Choroid plexus epithelial cell (primary cell): ENCODE data around the gene KRT16.
"Not testable (repeated sequence)": the region's sequence is repeated elsewhere in the genome, so short reads cannot be mapped to it uniquely, and the experiment has no call there.

Experiments used
- DNase-seq: peaks from one replicate; pipeline ENCODE4 v3.0.0-alpha.2; 2010; ENCODE audit warnings: low read depth
- H3K4me3 ChIP-seq: 2 replicates; pipeline ENCODE4 v1.5.1; 2011; ENCODE audit warnings: low read depth, mild to moderate bottlenecking, control low read depth, low read length, moderate library complexity
- TF ChIP-seq, protein P1 (sequence below): conservative IDR thresholded peaks from 2 replicates; pipeline ENCODE4 v1.5.1; 2011; ENCODE audit warnings: low read depth, mild to moderate bottlenecking, control low read depth, inconsistent platforms, low read length, moderate library complexity

The KRT16 gene

DNA sequence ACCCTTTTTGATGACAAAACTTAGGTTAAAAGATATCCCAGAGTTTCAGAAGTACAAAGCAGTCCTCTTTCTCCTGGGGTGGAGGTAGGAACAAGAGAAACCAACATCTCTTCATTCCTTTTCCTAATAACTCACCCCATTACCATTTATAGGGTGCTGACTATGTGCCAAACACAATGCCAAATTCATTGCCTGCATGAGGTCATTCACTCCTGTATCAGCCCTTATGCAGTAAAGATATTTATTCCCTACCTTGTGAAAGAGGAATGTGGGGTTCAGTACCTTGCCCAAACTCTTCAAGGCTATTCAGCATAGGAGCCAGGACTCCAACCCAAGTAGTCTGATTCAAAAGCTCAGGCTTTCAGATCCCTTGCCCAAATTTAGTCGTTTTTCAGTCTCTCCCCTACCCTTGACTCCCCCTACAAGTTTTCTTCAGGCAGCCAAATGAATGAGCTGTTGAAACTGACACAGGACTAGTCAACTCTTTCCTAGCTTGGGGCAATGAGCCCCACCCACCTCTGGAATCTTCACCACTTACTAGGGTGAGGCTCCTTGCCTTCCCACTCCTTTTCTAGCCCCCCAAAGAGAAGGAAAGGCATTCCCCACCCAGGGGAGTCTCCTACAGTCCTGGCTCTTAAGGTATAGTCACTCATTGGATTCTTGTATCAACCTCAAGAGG lies 31.7 kb downstream of the KRT16 start:
- H3K4me3 ChIP-seq: no peak overlapping the region
- DNase-seq: no peak
- TF ChIP-seq, protein P1, sequence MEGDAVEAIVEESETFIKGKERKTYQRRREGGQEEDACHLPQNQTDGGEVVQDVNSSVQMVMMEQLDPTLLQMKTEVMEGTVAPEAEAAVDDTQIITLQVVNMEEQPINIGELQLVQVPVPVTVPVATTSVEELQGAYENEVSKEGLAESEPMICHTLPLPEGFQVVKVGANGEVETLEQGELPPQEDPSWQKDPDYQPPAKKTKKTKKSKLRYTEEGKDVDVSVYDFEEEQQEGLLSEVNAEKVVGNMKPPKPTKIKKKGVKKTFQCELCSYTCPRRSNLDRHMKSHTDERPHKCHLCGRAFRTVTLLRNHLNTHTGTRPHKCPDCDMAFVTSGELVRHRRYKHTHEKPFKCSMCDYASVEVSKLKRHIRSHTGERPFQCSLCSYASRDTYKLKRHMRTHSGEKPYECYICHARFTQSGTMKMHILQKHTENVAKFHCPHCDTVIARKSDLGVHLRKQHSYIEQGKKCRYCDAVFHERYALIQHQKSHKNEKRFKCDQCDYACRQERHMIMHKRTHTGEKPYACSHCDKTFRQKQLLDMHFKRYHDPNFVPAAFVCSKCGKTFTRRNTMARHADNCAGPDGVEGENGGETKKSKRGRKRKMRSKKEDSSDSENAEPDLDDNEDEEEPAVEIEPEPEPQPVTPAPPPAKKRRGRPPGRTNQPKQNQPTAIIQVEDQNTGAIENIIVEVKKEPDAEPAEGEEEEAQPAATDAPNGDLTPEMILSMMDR: no peak

DNA sequence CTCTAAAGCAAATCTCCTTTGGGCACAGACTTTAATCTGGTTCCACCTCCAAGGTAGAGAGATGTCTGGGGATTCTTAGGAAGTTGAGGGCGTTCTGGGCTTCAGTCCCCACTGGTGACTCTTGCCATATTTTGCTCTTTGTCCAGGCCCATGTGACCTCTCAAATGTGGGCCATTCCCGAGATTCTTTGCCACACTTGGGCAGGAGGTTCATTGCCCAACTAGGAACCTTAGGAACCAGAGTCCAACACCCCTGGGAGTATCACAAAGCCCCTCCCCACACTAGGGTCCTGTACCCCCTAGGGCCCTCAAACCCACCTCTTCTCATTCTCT lies 32.4 kb downstream of the KRT16 start:
- TF ChIP-seq, protein P1: no peak
- H3K4me3 ChIP-seq: no peak overlapping the region
- DNase-seq: no peak

DNA sequence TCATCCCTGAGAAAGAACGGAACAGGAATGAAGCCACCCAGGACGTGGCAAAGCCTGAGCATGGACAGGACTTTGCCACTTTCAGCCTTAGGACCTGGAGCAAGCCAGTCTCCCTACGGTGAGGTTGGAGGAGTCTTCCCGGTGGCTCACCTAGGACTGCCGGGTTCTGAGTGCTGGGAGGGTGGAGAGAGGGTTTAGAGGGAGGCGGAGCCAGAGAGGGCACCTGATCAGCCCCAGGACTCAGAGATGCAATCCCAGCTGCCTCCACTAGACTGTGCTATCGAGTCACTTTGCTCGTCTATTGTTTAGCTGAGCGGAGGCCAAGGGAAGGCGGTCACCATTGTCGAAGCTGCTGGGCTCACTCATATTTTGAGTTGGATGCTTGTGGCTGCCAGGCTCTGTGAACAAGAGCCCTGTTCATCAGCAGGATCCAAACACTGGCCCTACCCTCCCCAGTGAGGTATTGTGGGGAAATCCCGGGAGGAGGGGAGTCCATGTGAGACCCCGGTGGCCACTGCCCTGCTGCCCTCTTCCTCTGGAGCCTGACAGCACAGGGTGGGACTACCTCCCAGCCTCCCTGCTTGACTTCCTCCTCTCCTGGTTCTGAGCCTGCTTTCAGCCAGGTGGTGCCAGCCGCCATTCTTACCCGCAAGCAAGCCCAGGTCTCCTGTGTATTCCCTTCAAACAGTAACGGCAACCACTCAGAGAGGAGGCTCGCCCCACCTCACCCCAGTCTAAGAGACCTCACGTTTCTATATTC lies 32.9 kb downstream of the KRT16 start:
- DNase-seq: peak; percentile 82
- TF ChIP-seq, protein P1: peak; percentile 94
- H3K4me3 ChIP-seq: no peak overlapping the region

DNA sequence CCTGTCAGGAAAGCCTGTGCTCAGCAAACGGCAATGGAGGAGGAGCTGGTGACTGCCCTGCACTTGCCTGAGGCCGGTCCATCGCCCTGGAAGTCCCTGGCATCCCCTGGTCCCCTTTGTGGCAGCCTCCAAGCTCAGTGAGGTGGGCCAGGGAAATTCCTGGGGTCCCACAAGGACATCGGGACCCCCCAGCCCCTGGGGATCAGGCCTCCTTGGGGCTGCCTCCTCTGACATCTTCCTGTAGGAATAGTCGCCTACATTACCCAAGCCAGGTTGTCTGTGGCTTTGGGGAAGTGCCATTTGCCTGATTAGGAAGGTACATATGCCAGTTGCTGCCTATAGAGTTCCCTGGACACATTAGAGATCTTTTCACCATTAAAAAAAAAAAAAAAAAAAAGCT lies 33.6 kb downstream of the KRT16 start:
- no peak for DNase-seq
- H3K4me3 ChIP-seq: no peak overlapping the region
- TF ChIP-seq, protein P1: no peak

DNA sequence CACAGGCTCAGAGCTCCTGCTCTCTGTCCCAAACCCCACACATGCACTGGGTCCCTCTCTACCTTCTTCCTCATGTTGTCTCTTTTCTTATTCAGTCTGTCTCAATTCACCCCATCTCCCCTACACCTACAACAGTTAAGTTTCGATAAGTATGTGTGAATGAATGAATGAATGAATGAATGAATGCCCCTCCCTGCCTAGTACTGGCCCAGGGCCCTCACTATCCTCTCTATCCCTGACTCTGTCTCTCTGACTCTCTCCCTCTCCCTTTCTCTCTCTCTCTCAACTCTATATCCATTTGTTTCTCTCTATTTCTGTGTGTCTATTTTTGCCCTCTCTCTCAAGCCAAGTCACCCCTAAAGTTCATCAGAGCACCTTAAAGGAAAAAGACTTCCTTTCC lies 34.0 kb downstream of the KRT16 start:
- no peak for DNase-seq

DNA sequence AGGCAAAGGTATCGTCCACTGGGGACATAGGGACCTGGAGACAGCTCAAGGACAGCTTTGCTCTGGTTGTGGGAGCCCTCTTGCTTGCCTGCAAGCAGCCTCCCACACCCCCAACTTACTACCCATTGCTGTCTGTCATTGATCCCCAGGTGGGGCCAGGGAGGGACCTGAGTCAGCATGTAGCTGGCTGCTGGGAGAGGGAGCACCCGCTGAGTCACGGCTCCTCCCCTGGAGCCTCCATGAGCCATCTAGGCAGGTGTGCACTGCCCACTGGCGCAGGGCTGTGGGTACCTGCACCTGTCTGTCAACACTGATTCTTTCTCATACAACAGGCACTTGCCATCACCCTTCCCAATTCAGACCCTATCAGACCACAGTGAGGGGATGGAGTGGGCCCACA lies 35.8 kb downstream of the KRT16 start:
- DNase-seq, H3K4me3 ChIP-seq: not testable (repeated sequence)

More for the DNA sequence above, 34.0 kb downstream of the KRT16 start:
- H3K4me3 ChIP-seq: no peak overlapping the region
- TF ChIP-seq, protein P1: no peak

DNA sequence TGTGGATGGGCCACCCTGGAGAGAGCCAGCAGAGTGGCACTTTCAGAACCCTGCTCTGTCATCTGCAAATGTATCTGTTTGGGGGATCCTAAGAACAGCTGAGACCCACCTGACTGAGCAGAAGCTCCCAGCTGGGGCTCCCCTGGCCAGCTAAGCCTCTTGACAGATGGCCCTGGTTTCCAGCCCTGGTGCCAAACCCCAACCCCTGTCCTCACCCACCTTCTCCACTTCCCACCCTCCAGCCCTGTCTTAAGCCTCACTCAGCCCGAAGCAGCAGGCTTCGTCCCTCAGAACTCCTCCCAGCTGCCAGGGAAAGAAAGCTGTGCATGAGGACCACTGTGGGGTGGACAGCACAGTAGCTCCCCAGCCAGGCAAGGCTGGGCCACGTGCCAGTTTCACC lies 37.2 kb downstream of the KRT16 start:
- TF ChIP-seq, protein P1: no peak
- DNase-seq: no peak
- no peak overlapping the region for H3K4me3 ChIP-seq
